CD4-positive, alpha-beta T cell (primary cell): Measurements from ENCODE around the gene ACLY. TPM values are rescaled to one million over a fixed set of nuclear protein-coding genes. Genes with fewer than 3 reads are reported as not detected.

Source experiments
- ATAC-seq: fragments of 200-7000 bp; cut with Tn5 transposase; one replicate; pipeline ENCODE4 v1.10.0; 2022; ENCODE audit warnings: mild to moderate bottlenecking; ENCODE audit not compliant: poor library complexity
- CTCF ChIA-PET: fragments of 350-600 bp; sonication (Branson Sonifier 250); formaldehyde crosslinking; loops from one replicate; lab custom pipeline; 2021; ENCODE audit warnings: antibody characterized with exemption, inconsistent platforms; lab: Charles Lee
- POLR2A ChIA-PET: fragments of 350-600 bp; sonication (Branson Sonifier 250); formaldehyde crosslinking; loops from one replicate; lab custom pipeline; 2021; ENCODE audit warnings: antibody characterized with exemption, inconsistent platforms; lab: Charles Lee
- DNase-seq, 14 experiments: peaks; one replicate each; pipeline ENCODE4 v3.0.0-alpha.2; 2013 to 2020; ENCODE audit warnings: mixed read lengths in 2 of 14
- H3K27ac ChIP-seq, 2 donors: one replicate each; pipeline versions ENCODE4 v1.5.1 to v1.7.0; 2013; ENCODE audit warnings: low read length in 2 of 2, low read depth in 1 of 2, mild to moderate bottlenecking in 1 of 2
- H3K27me3 ChIP-seq, 2 experiments: 1 replicate in 1 of 2; 2 replicates in 1 of 2; pipeline versions ENCODE4 v1.6.1 to v1.7.0; 2013; ENCODE audit warnings: low read length in 2 of 2, control low read depth in 1 of 2, mild to moderate bottlenecking in 1 of 2, moderate library complexity in 1 of 2; ENCODE audit not compliant: insufficient read depth in 2 of 2, control insufficient read depth in 1 of 2
- H3K36me3 ChIP-seq: one replicate; pipeline ENCODE4 v1.6.1; 2013; ENCODE audit warnings: low read length, control low read depth; ENCODE audit not compliant: insufficient read depth
- H3K4me1 ChIP-seq: one replicate; pipeline ENCODE4 v1.6.1; 2013; ENCODE audit warnings: low read length, control low read depth; ENCODE audit not compliant: insufficient read depth
- H3K4me3 ChIP-seq: one replicate; pipeline ENCODE4 v1.5.1; 2013; ENCODE audit warnings: mild to moderate bottlenecking, low read length, moderate library complexity
- H3K9me3 ChIP-seq, 2 experiments: 1 replicate in 1 of 2; 2 replicates in 1 of 2; pipeline versions ENCODE4 v1.6.1 to v1.7.0; 2013; ENCODE audit warnings: low read length in 2 of 2, mild to moderate bottlenecking in 2 of 2, control low read depth in 1 of 2, moderate library complexity in 1 of 2; ENCODE audit not compliant: control insufficient read depth in 1 of 2, insufficient read depth in 1 of 2
- H3K27ac Mint-ChIP-seq: one replicate; pipeline ENCODE4 v1.8.0; 2020; ENCODE audit warnings: mixed read lengths
- H3K27me3 Mint-ChIP-seq: one replicate; pipeline ENCODE4 v1.8.0; 2021; ENCODE audit warnings: mixed read lengths
- H3K36me3 Mint-ChIP-seq: one replicate; pipeline ENCODE4 v1.8.0; 2021; ENCODE audit warnings: low read depth, mixed read lengths
- H3K4me1 Mint-ChIP-seq: one replicate; pipeline ENCODE4 v1.8.0; 2021; ENCODE audit warnings: low read depth, mixed read lengths
- H3K4me3 Mint-ChIP-seq: one replicate; pipeline ENCODE4 v1.8.0; 2020; ENCODE audit warnings: mild to moderate bottlenecking, mixed read lengths
- H3K9me3 Mint-ChIP-seq: one replicate; pipeline ENCODE4 v1.8.0; 2020; ENCODE audit warnings: mixed read lengths
- intact Hi-C, 2 experiments: fragments of 100-400 bp; cut with DNase I in 1 of 2; cut with micrococcal nuclease in 1 of 2; formaldehyde crosslinking; loops; one replicate each; pipeline versions ENCODE4 v1.15.1 to v1.9.0; 2023 to 2025; cut with DNase I, micrococcal nuclease
- total RNA-seq, 174 experiments: library from RNA in 2 of 174; stranded (reverse) in 2 of 174; gene quantifications; one replicate each; pipeline ENCODE4 v1.2.3 and lab custom pipeline; 2021 to 2026
- TF ChIP-seq, protein P1 (sequence below): fragments of 200-600 bp; IDR thresholded peaks from one replicate; pipeline ENCODE4 v1.8.0; 2022; ENCODE audit warnings: antibody characterized with exemption, mild to moderate bottlenecking

Gene ACLY
- total RNA-seq, 2 experiments from 2014 or later: 25.9 to 28.3 TPM

DNA sequence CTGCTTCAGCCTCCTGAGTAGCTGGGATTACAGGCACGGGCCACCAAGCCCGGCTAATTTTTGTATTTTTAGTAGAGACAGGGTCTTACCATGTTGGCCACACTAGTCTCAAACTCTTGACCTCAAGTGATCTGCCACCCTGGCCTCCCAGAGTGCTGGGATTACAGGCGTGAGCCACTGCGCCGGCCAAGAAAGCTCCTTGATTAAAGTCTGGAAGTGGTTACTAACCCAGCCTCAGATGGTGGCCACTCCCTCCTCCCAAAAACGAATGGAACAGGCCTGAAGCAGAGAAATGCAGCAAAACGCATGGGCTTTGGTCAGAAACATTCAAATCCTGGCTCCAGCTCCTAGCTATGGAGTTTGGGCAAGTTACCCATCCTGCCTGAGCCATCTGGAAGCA lies 94.7 kb downstream of the ACLY start:
- intact Hi-C loops: no loop called here
- no peak overlapping the region for H3K4me3 Mint-ChIP-seq
- POLR2A ChIA-PET: no interaction called here

GRCh38 chr17:41823580-41823979 lies 95.2 kb downstream of the ACLY start:
- Histone ChIP-seq H3K36me3 (peaks cover 3% of the 10 kb centered on the region), H3K27me3 (no peaks in the 10 kb centered on the region), H3K27ac (no peak overlapping the region), H3K4me1 (no peaks in the 10 kb centered on the region), H3K4me3 (no peak overlapping the region), H3K9me3 (no peaks in the 10 kb centered on the region)
- Mint-ChIP-seq H3K4me1 (no peaks in the 10 kb centered on the region), H3K9me3 (no peaks in the 10 kb centered on the region), H3K27me3 (no peaks in the 10 kb centered on the region), H3K4me3 (no peak overlapping the region), H3K27ac (no peak overlapping the region), H3K36me3 (peaks cover 9% of the 10 kb centered on the region)
- intact Hi-C loops: no loop called here
- DNase-seq: no peak
- ATAC-seq: no peak
- POLR2A ChIA-PET: no interaction called here
- TF ChIP-seq, protein P1, sequence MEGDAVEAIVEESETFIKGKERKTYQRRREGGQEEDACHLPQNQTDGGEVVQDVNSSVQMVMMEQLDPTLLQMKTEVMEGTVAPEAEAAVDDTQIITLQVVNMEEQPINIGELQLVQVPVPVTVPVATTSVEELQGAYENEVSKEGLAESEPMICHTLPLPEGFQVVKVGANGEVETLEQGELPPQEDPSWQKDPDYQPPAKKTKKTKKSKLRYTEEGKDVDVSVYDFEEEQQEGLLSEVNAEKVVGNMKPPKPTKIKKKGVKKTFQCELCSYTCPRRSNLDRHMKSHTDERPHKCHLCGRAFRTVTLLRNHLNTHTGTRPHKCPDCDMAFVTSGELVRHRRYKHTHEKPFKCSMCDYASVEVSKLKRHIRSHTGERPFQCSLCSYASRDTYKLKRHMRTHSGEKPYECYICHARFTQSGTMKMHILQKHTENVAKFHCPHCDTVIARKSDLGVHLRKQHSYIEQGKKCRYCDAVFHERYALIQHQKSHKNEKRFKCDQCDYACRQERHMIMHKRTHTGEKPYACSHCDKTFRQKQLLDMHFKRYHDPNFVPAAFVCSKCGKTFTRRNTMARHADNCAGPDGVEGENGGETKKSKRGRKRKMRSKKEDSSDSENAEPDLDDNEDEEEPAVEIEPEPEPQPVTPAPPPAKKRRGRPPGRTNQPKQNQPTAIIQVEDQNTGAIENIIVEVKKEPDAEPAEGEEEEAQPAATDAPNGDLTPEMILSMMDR: no peak
- CTCF ChIA-PET: no interaction called here

More for the DNA sequence above, 94.7 kb downstream of the ACLY start:
- H3K9me3 Mint-ChIP-seq: no peaks in the 10 kb centered on the region
- CTCF ChIA-PET: no interaction called here
- H3K36me3 Mint-ChIP-seq: peaks cover 9% of the 10 kb centered on the region
- Histone ChIP-seq H3K4me3 (no peak overlapping the region), H3K9me3 (no peaks in the 10 kb centered on the region), H3K36me3 (peaks cover 5% of the 10 kb centered on the region), H3K27ac (no peak overlapping the region), H3K27me3 (no peaks in the 10 kb centered on the region), H3K4me1 (no peaks in the 10 kb centered on the region)
- TF ChIP-seq, protein P1: no peak
- H3K27ac Mint-ChIP-seq: no peak overlapping the region
- no peaks in the 10 kb centered on the region for H3K4me1 Mint-ChIP-seq
- ATAC-seq (no peak), DNase-seq (no peak)
- no peaks in the 10 kb centered on the region for H3K27me3 Mint-ChIP-seq

GRCh38 chr17:41823141-41823524 lies 95.6 kb downstream of the ACLY start:
- no peak for ATAC-seq
- Mint-ChIP-seq H3K27ac (no peak overlapping the region), H3K9me3 (no peaks in the 10 kb centered on the region), H3K27me3 (no peaks in the 10 kb centered on the region), H3K4me3 (no peak overlapping the region), H3K4me1 (no peaks in the 10 kb centered on the region), H3K36me3 (peaks cover 9% of the 10 kb centered on the region)
- Histone ChIP-seq H3K4me3 (no peak overlapping the region), H3K4me1 (no peaks in the 10 kb centered on the region), H3K9me3 (no peaks in the 10 kb centered on the region), H3K36me3 (peaks cover 2% of the 10 kb centered on the region), H3K27me3 (no peaks in the 10 kb centered on the region), H3K27ac (no peak overlapping the region)
- DNase-seq: no peak
- intact Hi-C loops: no loop called here
- ChIA-PET POLR2A (no interaction called here), CTCF (no interaction called here)
- TF ChIP-seq, protein P1: no peak
